GM19438 (cell line): ENCODE data around the gene EFCAB3.
"Not testable (repeated sequence)": the region's sequence is repeated elsewhere in the genome, so short reads cannot be mapped to it uniquely, and the experiment has no call there.

Experiments
- ATAC-seq: cut with Tn5 transposase; IDR thresholded peaks from one replicate; pipeline ENCODE4 v1.9.1; 2021; ENCODE audit warnings: low read depth; ENCODE audit not compliant: unreplicated experiment

The EFCAB3 gene

GRCh38 chr17:62458483-62458882 lies 78.1 kb downstream of the EFCAB3 start:
- not testable (repeated sequence) for ATAC-seq

- not testable (repeated sequence) for ATAC-seq
Measured at GRCh38 chr17:62464422-62464821, 84.1 kb downstream of the EFCAB3 start.

GRCh38 chr17:62465271-62465670 lies 84.9 kb downstream of the EFCAB3 start:
- not testable (repeated sequence) for ATAC-seq
